Skeletal muscle cell (primary cell): ENCODE data around the gene SLC25A41.
"Not testable (repeated sequence)": the region's sequence is repeated elsewhere in the genome, so short reads cannot be mapped to it uniquely, and the experiment has no call there.

Source experiments
- DNase-seq: peaks from one replicate; pipeline ENCODE4 v3.0.0-alpha.2; 2010; ENCODE audit warnings: low read depth
- H3K4me3 ChIP-seq: 2 replicates; pipeline ENCODE4 v1.5.1; 2011; ENCODE audit warnings: low read depth, mild to moderate bottlenecking, control low read depth, low read length, moderate library complexity

The SLC25A41 gene

DNA sequence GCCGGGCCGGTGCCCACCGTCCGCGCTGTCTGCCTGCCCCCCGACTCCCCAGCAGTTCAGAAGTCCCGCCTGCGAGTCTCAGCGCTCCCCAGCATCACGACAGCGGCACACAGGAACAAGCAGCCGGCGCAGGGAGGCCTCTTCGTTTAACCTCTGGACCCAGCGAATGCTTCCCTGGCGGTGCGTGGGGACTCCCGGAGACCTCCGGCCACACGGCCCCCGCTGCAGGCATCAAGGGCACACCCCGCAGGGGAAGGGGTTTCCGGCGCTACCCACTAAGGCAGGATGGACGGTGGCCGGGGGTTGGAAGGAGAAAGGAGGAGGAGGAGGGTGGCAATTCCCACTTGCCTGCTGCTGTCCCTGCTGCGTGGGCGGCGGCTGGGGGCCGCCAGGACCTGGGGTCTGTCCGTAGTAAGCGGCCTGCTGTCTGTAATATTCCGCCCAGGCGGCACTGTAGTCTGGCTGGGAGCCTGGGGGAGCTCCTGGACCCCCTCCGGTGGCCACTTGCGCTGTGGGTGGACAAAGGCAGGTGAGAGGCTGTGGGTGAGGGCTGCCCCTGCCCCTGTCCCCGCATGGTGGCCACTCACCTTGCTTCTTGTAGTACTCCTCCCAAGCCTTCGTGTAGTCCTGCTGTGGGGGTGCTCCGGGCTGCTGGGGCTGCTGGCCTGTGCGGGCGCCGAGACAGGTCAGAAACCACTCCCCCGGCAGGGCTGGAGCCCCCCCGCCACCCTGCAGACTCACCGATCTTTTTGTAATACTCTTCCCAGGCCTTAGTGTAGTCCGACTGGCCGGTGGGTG lies 18.6 kb downstream of the SLC25A41 start:
- no peak overlapping the region for H3K4me3 ChIP-seq
- DNase-seq, result no peak

- DNase-seq, result no peak
These were observed 19.6 kb downstream of the SLC25A41 start for GRCh38 chr19:6413721-6414643.

GRCh38 chr19:6413291-6413690 lies 20.3 kb downstream of the SLC25A41 start:
- DNase-seq, result no peak
- H3K4me3 ChIP-seq, result no peak overlapping the region

More at GRCh38 chr19:6413721-6414643, 19.6 kb downstream of the SLC25A41 start:
- H3K4me3 ChIP-seq, result no peak overlapping the region

GRCh38 chr19:6412447-6413091 lies 21.0 kb downstream of the SLC25A41 start:
- no peak overlapping the region for H3K4me3 ChIP-seq
- DNase-seq, result no peak

DNA sequence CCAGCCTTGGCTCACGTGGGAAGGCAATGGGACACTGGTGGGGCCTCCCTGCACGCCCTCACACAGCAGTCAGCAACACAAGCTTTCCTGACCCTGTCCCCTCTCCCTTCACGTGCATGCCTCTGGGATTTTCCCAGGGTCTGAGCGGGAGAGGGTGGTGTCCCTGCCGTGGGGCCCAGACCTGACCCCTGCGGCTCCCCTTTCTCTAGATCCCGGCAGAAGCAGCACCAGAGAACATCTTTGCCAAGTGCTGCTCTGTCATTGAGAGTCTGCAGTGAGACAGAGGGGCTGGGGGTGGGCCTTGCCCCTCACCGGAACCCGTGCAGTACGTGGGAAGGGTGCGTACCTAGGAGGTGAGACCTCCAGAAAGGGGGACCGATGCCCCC lies 21.5 kb downstream of the SLC25A41 start:
- H3K4me3 ChIP-seq, result no peak overlapping the region
- DNase-seq, result no peak

- H3K4me3 ChIP-seq, result no peak overlapping the region
- DNase-seq, result no peak
These were observed 24.2 kb downstream of the SLC25A41 start for GRCh38 chr19:6409346-6409745.

DNA sequence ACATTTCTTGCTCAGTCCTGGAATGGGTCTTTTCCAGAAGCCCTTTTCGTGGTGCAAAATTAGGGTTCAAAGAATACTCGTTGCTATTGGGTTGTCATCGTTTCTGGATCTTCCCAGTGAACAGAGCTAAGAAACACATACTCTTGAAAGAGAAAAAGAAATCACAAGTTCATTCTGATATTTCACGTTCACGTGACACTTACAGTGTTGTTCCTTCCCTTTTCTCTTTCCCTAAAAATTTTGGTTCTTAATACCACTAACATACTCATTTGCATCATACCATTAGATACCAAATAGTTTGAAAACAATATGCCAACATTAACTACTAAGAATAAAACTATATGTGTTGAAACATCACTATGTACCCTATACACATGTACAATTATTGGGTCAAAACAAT lies 27.2 kb downstream of the SLC25A41 start:
- H3K4me3 ChIP-seq, result no peak overlapping the region
- no peak for DNase-seq

- no peak overlapping the region for H3K4me3 ChIP-seq
- DNase-seq, result peak; percentile 60
These were observed 30.5 kb downstream of the SLC25A41 start for GRCh38 chr19:6402837-6403608.

GRCh38 chr19:6402058-6402457 lies 31.5 kb downstream of the SLC25A41 start:
- H3K4me3 ChIP-seq, result no peak overlapping the region
- DNase-seq, result no peak

GRCh38 chr19:6400062-6400944 lies 33.3 kb downstream of the SLC25A41 start:
- not testable (repeated sequence) for DNase-seq, H3K4me3 ChIP-seq

DNA sequence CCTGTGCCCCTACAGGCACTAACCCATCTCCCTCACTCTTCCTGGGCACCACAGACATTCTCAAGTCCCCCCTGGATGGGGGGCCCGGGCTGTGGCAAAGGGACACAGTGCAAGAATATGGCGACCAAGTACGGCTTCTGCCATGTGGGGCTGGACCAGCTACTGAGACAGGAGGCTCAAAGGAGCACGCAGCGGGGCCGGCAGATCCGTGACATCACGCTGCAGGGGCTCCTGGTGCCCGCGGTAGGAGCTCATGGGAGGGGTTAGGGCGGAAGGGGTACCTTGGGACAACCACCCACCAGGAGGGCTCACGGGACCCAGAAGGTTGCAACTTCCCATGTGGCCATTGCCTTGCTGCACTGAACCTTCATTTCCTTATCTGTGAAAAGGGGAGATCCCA lies 37.3 kb downstream of the SLC25A41 start:
- H3K4me3 ChIP-seq, result no peak overlapping the region
- DNase-seq, result no peak

DNA sequence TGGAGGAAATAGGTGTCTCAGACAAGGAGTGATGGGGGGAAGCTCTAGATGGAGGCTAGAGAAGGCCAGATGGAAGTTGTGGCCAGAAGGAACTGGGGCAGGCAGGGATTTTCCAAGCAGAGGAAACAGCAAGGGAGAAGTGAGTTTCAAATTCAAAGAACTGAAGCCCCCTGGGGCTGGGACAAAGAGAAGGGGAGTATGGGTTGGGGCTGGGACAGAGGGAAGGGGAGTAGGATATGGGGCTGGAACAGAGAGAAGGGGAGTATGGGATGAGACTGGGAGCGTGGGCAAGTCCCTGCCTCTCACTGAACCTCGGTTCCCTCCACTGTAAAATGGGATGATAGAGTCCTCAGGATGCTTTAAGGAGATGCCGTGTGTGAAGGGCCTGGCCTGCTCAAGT lies 38.7 kb downstream of the SLC25A41 start:
- no peak overlapping the region for H3K4me3 ChIP-seq
- no peak for DNase-seq

- H3K4me3 ChIP-seq, result peak overlapping the region; percentile 88
- no peak for DNase-seq
These were observed 39.6 kb downstream of the SLC25A41 start for GRCh38 chr19:6393983-6394412.

DNA sequence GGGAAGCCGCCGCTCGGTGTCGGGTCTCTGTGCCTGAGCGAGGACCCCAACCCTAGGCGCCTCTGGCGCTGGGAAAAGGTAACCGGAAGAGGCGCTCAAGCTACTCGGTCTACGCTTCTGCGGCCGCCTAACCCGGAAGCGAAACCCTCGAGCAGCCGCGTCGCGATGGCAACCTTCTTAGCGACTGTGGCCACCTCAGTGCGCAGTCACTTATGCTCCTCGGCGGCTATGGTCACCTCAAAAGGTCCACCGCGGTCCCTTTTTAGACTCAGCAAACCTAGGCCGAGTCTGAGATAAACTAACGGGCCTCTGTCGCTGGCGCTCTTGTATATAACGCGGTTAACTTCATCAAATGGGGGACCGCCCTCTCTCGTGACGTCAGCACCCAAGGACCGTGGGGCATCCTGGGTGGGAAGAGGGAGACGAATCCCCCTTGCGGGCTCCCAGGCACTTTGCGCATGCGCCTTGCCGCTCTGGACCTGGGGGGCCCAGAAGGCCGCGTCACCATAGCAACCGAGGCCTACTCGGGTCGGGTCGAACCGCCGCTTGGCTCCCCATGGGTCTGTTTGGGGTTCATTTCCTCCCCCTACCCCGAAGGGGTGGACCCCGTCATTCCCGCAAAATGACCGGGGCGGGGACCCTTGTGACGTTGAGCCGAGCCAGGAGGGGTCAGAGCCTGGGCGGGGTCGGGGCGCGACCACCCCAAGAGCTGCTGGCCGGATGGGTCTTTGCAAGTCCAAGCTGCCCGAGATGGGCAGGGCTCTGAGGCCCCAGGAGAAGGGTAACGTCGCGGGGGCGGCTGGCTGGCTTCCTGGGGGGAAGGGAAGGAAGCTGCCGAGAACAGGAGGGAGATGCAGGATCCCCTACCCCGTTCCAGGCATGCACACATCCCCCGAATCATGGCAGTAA lies 40.2 kb downstream of the SLC25A41 start, which contains the start of gene GTF2F1:
Gene GTF2F1 (minus strand): TSS at position 91 of the 909 bp plus-strand sequence. CDS start 169 bp downstream, outside the sequence.
- peak; percentile 92 for DNase-seq
- H3K4me3 ChIP-seq, result peak within 1 kb of the TSS; percentile 88

- H3K4me3 ChIP-seq, result peak overlapping the region; percentile 88
- no peak for DNase-seq
These were observed 41.1 kb downstream of the SLC25A41 start for GRCh38 chr19:6392221-6393073.

DNA sequence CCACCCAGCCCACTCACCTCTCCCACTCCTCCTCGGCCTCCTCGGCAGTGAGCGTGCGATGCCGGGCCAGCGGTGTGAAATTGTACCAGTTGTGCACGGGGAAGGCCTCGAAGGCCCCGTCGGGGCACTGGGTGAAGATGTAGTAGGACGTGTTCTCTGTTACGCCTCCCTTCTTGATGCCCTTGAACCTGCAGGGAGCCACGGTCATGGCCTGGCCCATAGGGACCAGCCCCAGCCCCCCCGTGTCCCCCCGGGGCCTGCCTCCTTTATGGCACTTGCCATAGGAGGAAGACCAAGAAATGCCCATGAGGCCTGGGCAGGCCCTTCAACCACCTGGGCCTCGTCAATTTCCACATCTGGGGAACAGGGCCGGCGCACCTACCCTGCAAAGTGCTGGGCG lies 46.2 kb downstream of the SLC25A41 start:
- no peak for DNase-seq
- no peak overlapping the region for H3K4me3 ChIP-seq
